CD4-positive, CD25-positive, alpha-beta regulatory T cell (primary cell): ENCODE measurements around the gene SNAPC4. TPM values are rescaled to one million over a fixed set of nuclear protein-coding genes. Genes with fewer than 3 reads are reported as not detected.
A peak's percentile ranks its signal among the peaks of the same experiment; 100 is the strongest.

Source experiments
- ATAC-seq, 2 donors: fragments of 150-1000 bp; cut with Tn5 transposase; one replicate each; pipeline ENCODE4 v1.10.0; 2021; ENCODE audit warnings: low read depth in 2 of 2, moderate number of reproducible peaks in 2 of 2, moderate library complexity in 1 of 2
- DNase-seq, 3 donors: peaks; one replicate each; pipeline versions ENCODE4 v3.0.0 to v3.0.0-alpha.2; 2012 to 2022; ENCODE audit warnings: mixed read lengths in 1 of 3
- H3K27ac ChIP-seq: one replicate; pipeline ENCODE4 v1.7.0; 2013; ENCODE audit warnings: mild to moderate bottlenecking, low read length; ENCODE audit not compliant: insufficient read depth, poor library complexity, severe bottlenecking
- H3K27me3 ChIP-seq: one replicate; pipeline ENCODE4 v1.7.0; 2013; ENCODE audit warnings: low read length; ENCODE audit not compliant: control insufficient read depth, insufficient read depth
- H3K36me3 ChIP-seq: one replicate; pipeline ENCODE4 v1.7.0; 2013; ENCODE audit warnings: mild to moderate bottlenecking, low read length, moderate library complexity; ENCODE audit not compliant: control insufficient read depth, insufficient read depth
- H3K4me1 ChIP-seq: 2 replicates; pipeline ENCODE4 v1.7.0; 2013; ENCODE audit warnings: mild to moderate bottlenecking, low read length; ENCODE audit not compliant: insufficient read depth, control insufficient read depth, poor library complexity, severe bottlenecking
- H3K4me3 ChIP-seq: one replicate; pipeline ENCODE4 v1.7.0; 2013; ENCODE audit warnings: low read depth, mild to moderate bottlenecking, low read length, moderate library complexity
- H3K9me3 ChIP-seq, 2 experiments: 1 replicate in 1 of 2; 2 replicates in 1 of 2; pipeline ENCODE4 v1.7.0; 2013; ENCODE audit warnings: low read length in 2 of 2, mild to moderate bottlenecking in 1 of 2, moderate library complexity in 1 of 2; ENCODE audit not compliant: control insufficient read depth in 2 of 2
- H3K27ac Mint-ChIP-seq, 3 donors: one replicate each; pipeline ENCODE4 v1.8.0; 2020 to 2022; ENCODE audit warnings: mild to moderate bottlenecking in 3 of 3, mixed read lengths in 3 of 3, moderate library complexity in 2 of 3
- H3K27me3 Mint-ChIP-seq: one replicate; pipeline ENCODE4 v1.8.0; 2022; ENCODE audit warnings: mild to moderate bottlenecking, mixed read lengths
- H3K36me3 Mint-ChIP-seq: one replicate; pipeline ENCODE4 v1.8.0; 2020; ENCODE audit warnings: mixed read lengths
- H3K4me1 Mint-ChIP-seq, 4 donors: one replicate each; pipeline ENCODE4 v1.8.0; 2020 to 2022; ENCODE audit warnings: mixed read lengths in 4 of 4, mild to moderate bottlenecking in 1 of 4
- H3K4me3 Mint-ChIP-seq, 4 donors: one replicate each; pipeline ENCODE4 v1.8.0; 2020 to 2022; ENCODE audit warnings: mild to moderate bottlenecking in 4 of 4, mixed read lengths in 4 of 4, moderate library complexity in 3 of 4
- H3K9me3 Mint-ChIP-seq, 7 donors: one replicate each; pipeline ENCODE4 v1.8.0; 2020 to 2022; ENCODE audit warnings: mixed read lengths in 7 of 7, mild to moderate bottlenecking in 3 of 7, moderate library complexity in 2 of 7
- polyA plus RNA-seq, 4 donors: library from polyadenylated mRNA; unstranded; fragments of 300-500 nt; fragmentation: Illumina TruSeq; gene quantifications; one replicate each; pipeline ENCODE4 v1.2.3, GENCODE V29; 2021
- total RNA-seq: library from RNA; stranded (reverse); gene quantifications from one replicate; pipeline ENCODE4 v1.2.3, GENCODE V29; 2022

SNAPC4 gene
- total and polyA plus RNA-seq, 5 donors from 2014 or later = 0.40 to 13.3 (median 1.1) TPM

GRCh38 chr9:136373300-136374182 is 26.4 kb downstream of the SNAPC4 start, which contains the start of gene CARD9:
CARD9 (minus strand) TSS chr9:136373669; CDS start chr9:136372078, 1,591 bp downstream.
- Mint-ChIP-seq H3K36me3 (no peaks in the 10 kb centered on the region), H3K9me3 (no peaks in the 10 kb centered on the region), H3K27ac (no peak within 1 kb of the TSS), H3K4me3 (peak within 1 kb of the TSS in 1 of 4 donors; percentile 22), H3K27me3 (no peaks in the 10 kb centered on the region), H3K4me1 (no peaks in the 10 kb centered on the region)
- Histone ChIP-seq H3K36me3 (no peaks in the 10 kb centered on the region), H3K27me3 (no peaks in the 10 kb centered on the region), H3K9me3 (no peaks in the 10 kb centered on the region), H3K4me1 (peaks cover 8% of the 10 kb centered on the region), H3K27ac (no peak within 1 kb of the TSS), H3K4me3 (no peak within 1 kb of the TSS)
- ATAC-seq (peak in 1 of 2 donors; percentile 23), DNase-seq (no peak)

GRCh38 chr9:136372561-136373299 is 27.2 kb downstream of the SNAPC4 start:
- Histone ChIP-seq H3K9me3 (no peaks in the 10 kb centered on the region), H3K27ac (no peak overlapping the region), H3K4me1 (peaks cover 8% of the 10 kb centered on the region), H3K4me3 (no peak overlapping the region), H3K36me3 (no peaks in the 10 kb centered on the region), H3K27me3 (no peaks in the 10 kb centered on the region)
- H3K9me3 Mint-ChIP-seq = no peaks in the 10 kb centered on the region
- H3K4me1 Mint-ChIP-seq = no peaks in the 10 kb centered on the region
- no peaks in the 10 kb centered on the region for H3K27me3 Mint-ChIP-seq
- DNase-seq (no peak), ATAC-seq (no peak)
- no peak overlapping the region for H3K27ac Mint-ChIP-seq
- H3K36me3 Mint-ChIP-seq = no peaks in the 10 kb centered on the region
- H3K4me3 Mint-ChIP-seq = peak overlapping the region in 1 of 4 donors; percentile 22

- Histone ChIP-seq H3K4me1 (peaks cover 8% of the 10 kb centered on the region), H3K36me3 (no peaks in the 10 kb centered on the region), H3K27ac (no peak overlapping the region), H3K27me3 (no peaks in the 10 kb centered on the region), H3K4me3 (no peak overlapping the region), H3K9me3 (no peaks in the 10 kb centered on the region)
- DNase-seq (no peak), ATAC-seq (no peak)
- Mint-ChIP-seq H3K27ac (no peak overlapping the region), H3K4me3 (no peak overlapping the region), H3K27me3 (no peaks in the 10 kb centered on the region), H3K4me1 (no peaks in the 10 kb centered on the region), H3K36me3 (no peaks in the 10 kb centered on the region), H3K9me3 (no peaks in the 10 kb centered on the region)
These were observed 28.0 kb downstream of the SNAPC4 start for GRCh38 chr9:136372006-136372405.

- no peaks in the 10 kb centered on the region for H3K9me3 Mint-ChIP-seq
- H3K27me3 Mint-ChIP-seq = no peaks in the 10 kb centered on the region
- H3K36me3 Mint-ChIP-seq = no peaks in the 10 kb centered on the region
- Histone ChIP-seq H3K36me3 (no peaks in the 10 kb centered on the region), H3K27ac (no peak overlapping the region), H3K9me3 (no peaks in the 10 kb centered on the region), H3K4me3 (no peak overlapping the region), H3K4me1 (peaks cover 8% of the 10 kb centered on the region), H3K27me3 (no peaks in the 10 kb centered on the region)
- H3K4me3 Mint-ChIP-seq = no peak overlapping the region
- DNase-seq (no peak), ATAC-seq (no peak)
- no peaks in the 10 kb centered on the region for H3K4me1 Mint-ChIP-seq
- H3K27ac Mint-ChIP-seq = no peak overlapping the region
These were observed 28.5 kb downstream of the SNAPC4 start for GRCh38 chr9:136371533-136371880.

- no peaks in the 10 kb centered on the region for H3K9me3 ChIP-seq
- Mint-ChIP-seq H3K36me3 (no peaks in the 10 kb centered on the region), H3K27ac (no peak overlapping the region), H3K27me3 (peaks cover 4% of the 10 kb centered on the region), H3K9me3 (no peaks in the 10 kb centered on the region), H3K4me1 (no peaks in the 10 kb centered on the region), H3K4me3 (no peak overlapping the region)
- H3K36me3 ChIP-seq = no peaks in the 10 kb centered on the region
- no peak overlapping the region for H3K27ac ChIP-seq
- H3K27me3 ChIP-seq = no peaks in the 10 kb centered on the region
- peaks cover 8% of the 10 kb centered on the region for H3K4me1 ChIP-seq
- ATAC-seq = no peak
- no peak for DNase-seq
- no peak overlapping the region for H3K4me3 ChIP-seq
These were observed 29.1 kb downstream of the SNAPC4 start for GRCh38 chr9:136370687-136371532.

GRCh38 chr9:136370037-136370436 is 29.9 kb downstream of the SNAPC4 start:
- Mint-ChIP-seq H3K36me3 (no peaks in the 10 kb centered on the region), H3K4me1 (no peaks in the 10 kb centered on the region), H3K9me3 (no peaks in the 10 kb centered on the region), H3K27ac (no peak overlapping the region), H3K4me3 (peak overlapping the region in 1 of 4 donors; percentile 35), H3K27me3 (peaks cover 5% of the 10 kb centered on the region)
- no peak overlapping the region for H3K27ac ChIP-seq
- no peaks in the 10 kb centered on the region for H3K27me3 ChIP-seq
- H3K4me3 ChIP-seq = no peak overlapping the region
- no peaks in the 10 kb centered on the region for H3K9me3 ChIP-seq
- ATAC-seq (no peak), DNase-seq (no peak)
- no peaks in the 10 kb centered on the region for H3K36me3 ChIP-seq
- peaks cover 8% of the 10 kb centered on the region for H3K4me1 ChIP-seq

GRCh38 chr9:136368190-136368589 is 31.8 kb downstream of the SNAPC4 start:
- Mint-ChIP-seq H3K4me1 (no peaks in the 10 kb centered on the region), H3K27me3 (peaks cover 5% of the 10 kb centered on the region), H3K36me3 (no peaks in the 10 kb centered on the region), H3K27ac (no peak overlapping the region), H3K9me3 (no peaks in the 10 kb centered on the region), H3K4me3 (peak overlapping the region in 1 of 4 donors; percentile 15)
- Histone ChIP-seq H3K4me1 (peaks cover 8% of the 10 kb centered on the region), H3K9me3 (no peaks in the 10 kb centered on the region), H3K27ac (no peak overlapping the region), H3K4me3 (no peak overlapping the region), H3K27me3 (no peaks in the 10 kb centered on the region), H3K36me3 (no peaks in the 10 kb centered on the region)
- ATAC-seq = no peak
- DNase-seq = no peak
